ENCODE measurements around the gene KRTAP10-3.

GRCh38 chr21:44520326-44521300 lies 38.0 kb downstream of the KRTAP10-3 start:
- TF ChIP-seq POLR2AphosphoS5 (IDR thresholded peaks at IDR 0.05; ENCODE audit: low read depth, low read length) (no peak), TCF7L2 (IDR thresholded peaks at IDR 0.05; ENCODE audit: low read depth, low read length) (no peak), SIN3A (IDR thresholded peaks at IDR 0.05; ENCODE audit: borderline replicate concordance, insufficient read depth, low read depth, low read length) (no peak)
- TF ChIP-seq, protein P1, sequence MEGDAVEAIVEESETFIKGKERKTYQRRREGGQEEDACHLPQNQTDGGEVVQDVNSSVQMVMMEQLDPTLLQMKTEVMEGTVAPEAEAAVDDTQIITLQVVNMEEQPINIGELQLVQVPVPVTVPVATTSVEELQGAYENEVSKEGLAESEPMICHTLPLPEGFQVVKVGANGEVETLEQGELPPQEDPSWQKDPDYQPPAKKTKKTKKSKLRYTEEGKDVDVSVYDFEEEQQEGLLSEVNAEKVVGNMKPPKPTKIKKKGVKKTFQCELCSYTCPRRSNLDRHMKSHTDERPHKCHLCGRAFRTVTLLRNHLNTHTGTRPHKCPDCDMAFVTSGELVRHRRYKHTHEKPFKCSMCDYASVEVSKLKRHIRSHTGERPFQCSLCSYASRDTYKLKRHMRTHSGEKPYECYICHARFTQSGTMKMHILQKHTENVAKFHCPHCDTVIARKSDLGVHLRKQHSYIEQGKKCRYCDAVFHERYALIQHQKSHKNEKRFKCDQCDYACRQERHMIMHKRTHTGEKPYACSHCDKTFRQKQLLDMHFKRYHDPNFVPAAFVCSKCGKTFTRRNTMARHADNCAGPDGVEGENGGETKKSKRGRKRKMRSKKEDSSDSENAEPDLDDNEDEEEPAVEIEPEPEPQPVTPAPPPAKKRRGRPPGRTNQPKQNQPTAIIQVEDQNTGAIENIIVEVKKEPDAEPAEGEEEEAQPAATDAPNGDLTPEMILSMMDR (IDR thresholded peaks at IDR 0.05): no peak
- TF ChIP-seq, protein P2, sequence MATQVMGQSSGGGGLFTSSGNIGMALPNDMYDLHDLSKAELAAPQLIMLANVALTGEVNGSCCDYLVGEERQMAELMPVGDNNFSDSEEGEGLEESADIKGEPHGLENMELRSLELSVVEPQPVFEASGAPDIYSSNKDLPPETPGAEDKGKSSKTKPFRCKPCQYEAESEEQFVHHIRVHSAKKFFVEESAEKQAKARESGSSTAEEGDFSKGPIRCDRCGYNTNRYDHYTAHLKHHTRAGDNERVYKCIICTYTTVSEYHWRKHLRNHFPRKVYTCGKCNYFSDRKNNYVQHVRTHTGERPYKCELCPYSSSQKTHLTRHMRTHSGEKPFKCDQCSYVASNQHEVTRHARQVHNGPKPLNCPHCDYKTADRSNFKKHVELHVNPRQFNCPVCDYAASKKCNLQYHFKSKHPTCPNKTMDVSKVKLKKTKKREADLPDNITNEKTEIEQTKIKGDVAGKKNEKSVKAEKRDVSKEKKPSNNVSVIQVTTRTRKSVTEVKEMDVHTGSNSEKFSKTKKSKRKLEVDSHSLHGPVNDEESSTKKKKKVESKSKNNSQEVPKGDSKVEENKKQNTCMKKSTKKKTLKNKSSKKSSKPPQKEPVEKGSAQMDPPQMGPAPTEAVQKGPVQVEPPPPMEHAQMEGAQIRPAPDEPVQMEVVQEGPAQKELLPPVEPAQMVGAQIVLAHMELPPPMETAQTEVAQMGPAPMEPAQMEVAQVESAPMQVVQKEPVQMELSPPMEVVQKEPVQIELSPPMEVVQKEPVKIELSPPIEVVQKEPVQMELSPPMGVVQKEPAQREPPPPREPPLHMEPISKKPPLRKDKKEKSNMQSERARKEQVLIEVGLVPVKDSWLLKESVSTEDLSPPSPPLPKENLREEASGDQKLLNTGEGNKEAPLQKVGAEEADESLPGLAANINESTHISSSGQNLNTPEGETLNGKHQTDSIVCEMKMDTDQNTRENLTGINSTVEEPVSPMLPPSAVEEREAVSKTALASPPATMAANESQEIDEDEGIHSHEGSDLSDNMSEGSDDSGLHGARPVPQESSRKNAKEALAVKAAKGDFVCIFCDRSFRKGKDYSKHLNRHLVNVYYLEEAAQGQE (IDR thresholded peaks at IDR 0.05; ENCODE audit: insufficient read depth in 1 of 2, low read depth in 2 of 2, low read length in 1 of 2): no peak
